ENCODE data around the gene ADCY3.
A peak's percentile ranks its signal among the peaks of the same experiment; 100 is the strongest.

GRCh38 chr2:24920098-24920808, at the start of gene ADCY3:
- TF ChIP-seq POLR2AphosphoS5 (IDR thresholded peaks at IDR 0.05; ENCODE audit: low read depth, low read length) (0 out of 2 replicates have a peak, but pooled peaks have one; percentile 41), POLR2A (IDR thresholded peaks at IDR 0.05; ENCODE audit: low read depth, low read length) (no peak; the same call in 1 of the 2 replicates)

Data from GM12892 (cell line).